GM12892 (cell line): ENCODE results near the gene MAT2B.

Source experiments
- POLR2A ChIP-seq: IDR thresholded peaks from 2 replicates; pipeline ENCODE4 v1.6.1; 2011; ENCODE audit warnings: low read depth, low read length, control low read depth
- POLR2AphosphoS5 ChIP-seq: IDR thresholded peaks from 2 replicates; pipeline ENCODE4 v1.6.1; 2011; ENCODE audit warnings: low read depth, low read length, control low read depth

DNA sequence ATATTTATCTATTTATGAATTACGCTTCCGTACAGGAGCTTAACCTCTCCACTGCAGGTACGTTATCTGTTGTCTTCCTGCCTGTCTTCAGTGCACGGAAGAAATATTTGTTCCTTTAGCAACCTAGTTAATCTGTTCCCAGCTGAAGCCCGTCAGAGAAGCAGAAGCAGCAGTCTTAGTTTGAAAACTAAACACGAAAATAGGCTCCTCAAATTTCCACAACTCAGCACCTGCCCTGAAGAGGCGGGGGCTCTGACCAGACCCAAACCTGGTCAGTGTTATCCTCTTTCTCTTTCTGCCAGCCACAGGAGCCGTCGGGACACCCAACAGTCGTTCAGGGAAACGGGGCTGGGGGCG is 46.0 kb upstream of the MAT2B start:
- TF ChIP-seq POLR2AphosphoS5 (no peak), POLR2A (no peak)
